ENCODE data around the gene HRG.

DNA sequence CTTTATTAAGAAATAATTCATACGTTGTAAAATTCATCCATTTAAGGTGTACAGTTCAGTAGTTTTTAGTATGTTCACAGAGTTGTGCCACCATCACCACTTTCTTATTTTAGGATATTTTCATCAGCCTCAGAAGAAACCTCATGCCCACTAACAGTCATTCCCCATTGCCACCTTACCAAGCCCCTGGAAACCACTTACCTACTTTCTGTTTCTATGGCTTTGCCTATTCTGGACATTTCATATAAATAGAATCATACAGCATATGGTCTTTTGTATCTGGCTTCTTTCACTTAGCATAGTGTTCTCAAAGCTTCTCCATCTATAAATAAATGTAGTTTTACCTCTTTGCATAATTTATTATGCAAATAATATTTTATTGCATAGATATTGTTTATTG lies 19.0 kb upstream of the HRG start:
- TF ChIP-seq EZH2 (IDR thresholded peaks at IDR 0.05; ENCODE audit: borderline replicate concordance, low read length) = no peak
- TF ChIP-seq CTCF (IDR thresholded peaks at IDR 0.05; ENCODE audit: low read length) = no peak
